AG09309 (cell line): ENCODE measurements around the gene RSPO4.

Source experiments
- DNase-seq: peaks from one replicate; pipeline ENCODE4 v3.0.0-alpha.2; 2010; ENCODE audit warnings: low read depth
- H3K4me3 ChIP-seq: 2 replicates; pipeline ENCODE4 v1.5.1; 2011; ENCODE audit warnings: mild to moderate bottlenecking, low read depth, low read length, moderate library complexity; ENCODE audit not compliant: control insufficient read depth
- CTCF ChIP-seq: IDR thresholded peaks from 2 replicates; pipeline ENCODE4 v1.5.1; 2011; ENCODE audit warnings: mild to moderate bottlenecking, low read depth, low read length, inconsistent platforms; ENCODE audit not compliant: insufficient read depth, control insufficient read depth; ENCODE audit errors: missing control alignments

Gene RSPO4

DNA sequence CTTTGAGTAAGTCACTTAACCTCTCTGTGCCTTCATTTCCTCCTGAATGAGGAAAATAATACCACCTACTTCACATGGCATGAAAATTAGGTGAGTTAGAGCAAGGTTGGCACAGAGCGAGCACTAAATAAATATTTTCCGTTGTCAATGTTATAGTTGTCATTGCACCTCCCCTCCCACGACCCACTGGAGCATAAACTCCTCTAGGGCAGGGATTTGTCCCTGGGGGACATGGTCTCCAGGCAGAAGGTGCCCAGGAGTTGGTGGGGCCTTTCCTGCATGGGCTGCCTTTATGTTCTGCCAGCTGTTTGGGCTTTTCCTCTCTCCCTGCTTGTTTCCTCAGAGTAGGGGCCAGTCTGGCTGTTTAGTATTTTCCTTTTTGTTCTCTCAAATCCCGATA is 84.7 kb downstream of the RSPO4 start:
- DNase-seq = no peak
- H3K4me3 ChIP-seq = no peak overlapping the region
- TF ChIP-seq CTCF = no peak

- DNase-seq = no peak
These were observed 85.3 kb downstream of the RSPO4 start for GRCh38 chr20:916825-917224.

GRCh38 chr20:916125-916799 is 85.8 kb downstream of the RSPO4 start, which contains the start of gene ANGPT4:
Gene ANGPT4, minus strand, starts transcription at chr20:916334. Its CDS starts 120 bp downstream, at chr20:916214.
- TF ChIP-seq CTCF = no peak
- no peak within 1 kb of the TSS for H3K4me3 ChIP-seq
- no peak for DNase-seq

More at GRCh38 chr20:916825-917224, 85.3 kb downstream of the RSPO4 start:
- no peak for TF ChIP-seq CTCF
- no peak overlapping the region for H3K4me3 ChIP-seq

GRCh38 chr20:914727-915498 is 87.2 kb downstream of the RSPO4 start:
- no peak for DNase-seq
- TF ChIP-seq CTCF = no peak
- no peak overlapping the region for H3K4me3 ChIP-seq

DNA sequence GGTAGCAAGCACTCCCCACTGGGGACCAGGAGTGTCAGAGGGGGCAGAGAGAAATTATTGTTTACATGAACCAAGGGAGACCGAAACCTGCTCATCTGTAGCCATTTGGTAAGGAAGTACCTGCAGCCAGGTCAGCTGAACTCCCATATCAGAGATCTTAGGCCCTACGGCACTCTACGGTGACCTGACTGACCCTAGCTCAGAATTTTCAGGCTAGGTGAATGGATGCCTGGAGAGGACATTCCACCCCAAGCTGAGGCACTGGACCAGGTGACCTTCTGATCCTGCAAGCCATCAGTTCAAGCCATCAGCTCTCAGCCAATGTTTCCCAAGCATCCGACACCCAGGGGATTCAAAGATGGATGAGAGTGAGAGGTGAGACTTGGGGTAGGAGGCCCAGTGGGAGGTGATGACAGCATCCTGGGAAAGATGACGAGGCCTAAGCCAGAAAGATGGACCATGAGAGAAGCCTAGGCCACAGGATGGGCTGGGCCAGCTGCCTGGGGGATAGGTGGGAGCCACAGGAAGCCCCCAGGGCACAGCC is 88.7 kb downstream of the RSPO4 start:
- no peak for TF ChIP-seq CTCF
- DNase-seq = no peak
- no peak overlapping the region for H3K4me3 ChIP-seq

- TF ChIP-seq CTCF = no peak
- DNase-seq = no peak
- no peak overlapping the region for H3K4me3 ChIP-seq
These were observed 90.1 kb downstream of the RSPO4 start for GRCh38 chr20:911882-912600.
